Activated CD8-positive, alpha-beta memory T cell treated with anti-CD3 and anti-CD28 coated beads, Interleukin-2, amount 50 U/mL, for 24 hours (primary cell): ENCODE measurements around the gene HSD3B7.

ENCODE experiments used
- DNase-seq: peaks from one replicate; pipeline ENCODE4 v3.0.0-alpha.2; 2020; ENCODE audit errors: extremely low read depth

HSD3B7 gene

DNA sequence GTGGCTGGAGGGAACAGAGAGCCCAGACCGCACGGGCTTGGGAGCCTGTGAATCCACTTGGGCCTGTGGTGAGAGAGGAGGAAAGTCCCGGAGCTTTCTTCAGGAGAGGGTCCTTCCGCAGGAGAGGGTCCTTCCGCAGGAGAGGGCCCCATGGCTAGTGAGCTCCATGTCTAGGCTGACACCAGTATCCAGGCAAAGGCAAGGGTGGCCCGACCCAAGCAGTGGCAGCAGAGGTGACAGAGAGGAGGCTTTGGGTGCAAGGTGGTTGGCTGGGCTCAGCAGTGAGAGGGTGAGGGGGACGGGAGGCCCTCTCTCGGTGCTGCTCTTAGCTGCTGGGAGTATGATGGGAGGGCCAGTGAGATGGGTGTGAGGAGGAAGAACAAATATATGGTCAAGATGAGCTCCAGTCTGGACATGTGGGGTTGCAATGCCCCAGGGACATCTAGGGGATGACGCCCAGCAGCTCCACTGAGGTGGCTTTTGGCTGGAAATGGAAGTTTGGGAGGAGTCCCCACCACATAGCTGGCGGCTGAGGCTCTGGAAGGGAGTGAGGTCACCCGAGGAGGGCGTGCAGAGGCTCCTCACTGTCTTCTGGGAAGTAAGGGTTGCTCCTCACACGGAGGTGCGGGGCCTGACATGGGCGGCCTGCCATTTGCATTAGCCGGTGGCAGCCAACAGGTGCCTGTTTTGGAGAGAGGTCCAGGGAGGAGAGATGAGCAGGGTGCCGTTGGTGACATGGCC is 2.3 kb upstream of the HSD3B7 start:
- DNase-seq, result no peak

DNA sequence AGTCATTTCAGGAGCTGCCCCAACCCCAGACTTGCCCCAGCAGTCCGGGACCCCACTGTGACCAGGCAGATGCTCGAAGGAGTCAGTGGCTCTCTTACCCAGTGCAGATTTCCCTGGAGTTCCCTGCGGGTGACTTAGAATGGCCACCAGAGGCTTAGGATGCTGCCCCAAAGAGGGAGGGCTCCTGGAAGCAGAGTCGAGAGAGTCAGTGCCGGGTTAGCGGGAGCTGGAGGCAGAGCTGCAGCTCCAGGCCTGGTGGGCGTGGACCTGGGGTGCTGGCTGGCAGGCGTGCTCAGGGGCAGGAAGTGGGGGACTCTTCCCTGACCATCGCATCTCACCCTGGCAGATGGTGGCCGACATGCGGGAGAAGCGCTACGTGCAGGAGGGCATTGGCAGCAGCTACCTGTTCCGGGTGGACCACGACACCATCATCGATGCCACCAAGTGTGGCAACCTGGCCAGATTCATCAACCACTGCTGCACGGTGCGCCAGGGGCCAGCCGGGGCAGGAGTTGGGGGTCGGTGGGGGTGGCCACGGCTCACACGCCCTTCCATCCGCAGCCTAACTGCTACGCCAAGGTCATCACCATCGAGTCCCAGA is 1.6 kb upstream of the HSD3B7 start:
- DNase-seq, result no peak

GRCh38 chr16:30983898-30984610 is 953 bp upstream of the HSD3B7 start:
- no peak for DNase-seq

GRCh38 chr16:30985401-30986128 is 558 bp downstream of the HSD3B7 start:
- DNase-seq, result no peak

DNA sequence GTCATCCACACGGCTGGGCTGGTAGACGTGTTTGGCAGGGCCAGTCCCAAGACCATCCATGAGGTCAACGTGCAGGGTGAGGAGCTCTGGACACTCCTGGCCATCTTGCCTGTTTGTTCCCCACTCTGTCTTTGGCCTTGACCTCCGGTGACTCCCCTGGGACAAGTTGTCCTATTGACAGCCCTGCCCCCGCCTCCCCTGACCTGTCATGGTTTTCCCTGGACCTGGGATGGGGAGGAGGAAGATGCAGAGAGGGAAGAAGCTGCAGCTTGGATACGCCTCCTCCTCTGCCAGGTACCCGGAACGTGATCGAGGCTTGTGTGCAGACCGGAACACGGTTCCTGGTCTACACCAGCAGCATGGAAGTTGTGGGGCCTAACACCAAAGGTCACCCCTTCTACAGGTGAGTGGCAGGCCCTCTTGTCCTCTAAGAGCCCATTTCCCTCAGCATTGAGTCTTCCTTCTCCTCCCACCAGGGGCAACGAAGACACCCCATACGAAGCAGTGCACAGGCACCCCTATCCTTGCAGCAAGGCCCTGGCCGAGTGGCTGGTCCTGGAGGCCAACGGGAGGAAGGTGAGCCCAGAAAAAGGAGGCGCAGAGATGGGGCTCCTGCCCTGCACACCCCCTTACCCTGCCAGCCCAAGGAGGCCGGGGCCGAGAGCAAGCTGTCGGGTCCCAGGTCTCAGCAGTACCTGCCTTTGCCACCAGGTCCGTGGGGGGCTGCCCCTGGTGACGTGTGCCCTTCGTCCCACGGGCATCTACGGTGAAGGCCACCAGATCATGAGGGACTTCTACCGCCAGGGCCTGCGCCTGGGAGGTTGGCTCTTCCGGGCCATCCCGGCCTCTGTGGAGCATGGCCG is 1.4 kb downstream of the HSD3B7 start:
- no peak for DNase-seq

DNA sequence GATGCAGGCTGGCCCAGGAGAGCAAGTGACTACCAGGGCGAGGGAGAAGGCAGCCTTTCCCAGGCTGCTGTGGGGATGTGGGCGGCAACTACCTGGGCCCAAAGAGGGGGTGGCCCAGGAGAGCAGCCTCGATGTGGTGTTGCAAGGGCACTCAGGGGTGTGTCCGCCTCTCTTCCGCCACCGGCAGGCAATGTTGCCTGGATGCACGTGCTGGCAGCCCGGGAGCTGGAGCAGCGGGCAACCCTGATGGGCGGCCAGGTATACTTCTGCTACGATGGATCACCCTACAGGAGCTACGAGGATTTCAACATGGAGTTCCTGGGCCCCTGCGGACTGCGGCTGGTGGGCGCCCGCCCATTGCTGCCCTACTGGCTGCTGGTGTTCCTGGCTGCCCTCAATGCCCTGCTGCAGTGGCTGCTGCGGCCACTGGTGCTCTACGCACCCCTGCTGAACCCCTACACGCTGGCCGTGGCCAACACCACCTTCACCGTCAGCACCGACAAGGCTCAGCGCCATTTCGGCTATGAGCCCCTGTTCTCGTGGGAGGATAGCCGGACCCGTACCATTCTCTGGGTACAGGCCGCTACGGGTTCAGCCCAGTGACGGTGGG is 2.7 kb downstream of the HSD3B7 start:
- DNase-seq, result no peak

- no peak for DNase-seq
These were observed 4.6 kb downstream of the HSD3B7 start for GRCh38 chr16:30989469-30990047.

- DNase-seq, result no peak
These were observed 5.1 kb downstream of the HSD3B7 start for GRCh38 chr16:30990105-30990504.

GRCh38 chr16:30991052-30991451 is 6.0 kb downstream of the HSD3B7 start:
- no peak for DNase-seq

- DNase-seq, result no peak
These were observed 7.3 kb downstream of the HSD3B7 start for GRCh38 chr16:30992276-30992780.

GRCh38 chr16:30992931-30993816 is 8.2 kb downstream of the HSD3B7 start:
- no peak for DNase-seq

GRCh38 chr16:30995927-30996323 is 10.9 kb downstream of the HSD3B7 start:
- DNase-seq, result no peak

GRCh38 chr16:30996324-30996984 is 11.4 kb downstream of the HSD3B7 start:
- no peak for DNase-seq

- DNase-seq, result peak; percentile 53
These were observed 12.1 kb downstream of the HSD3B7 start for GRCh38 chr16:30996985-30997724.

DNA sequence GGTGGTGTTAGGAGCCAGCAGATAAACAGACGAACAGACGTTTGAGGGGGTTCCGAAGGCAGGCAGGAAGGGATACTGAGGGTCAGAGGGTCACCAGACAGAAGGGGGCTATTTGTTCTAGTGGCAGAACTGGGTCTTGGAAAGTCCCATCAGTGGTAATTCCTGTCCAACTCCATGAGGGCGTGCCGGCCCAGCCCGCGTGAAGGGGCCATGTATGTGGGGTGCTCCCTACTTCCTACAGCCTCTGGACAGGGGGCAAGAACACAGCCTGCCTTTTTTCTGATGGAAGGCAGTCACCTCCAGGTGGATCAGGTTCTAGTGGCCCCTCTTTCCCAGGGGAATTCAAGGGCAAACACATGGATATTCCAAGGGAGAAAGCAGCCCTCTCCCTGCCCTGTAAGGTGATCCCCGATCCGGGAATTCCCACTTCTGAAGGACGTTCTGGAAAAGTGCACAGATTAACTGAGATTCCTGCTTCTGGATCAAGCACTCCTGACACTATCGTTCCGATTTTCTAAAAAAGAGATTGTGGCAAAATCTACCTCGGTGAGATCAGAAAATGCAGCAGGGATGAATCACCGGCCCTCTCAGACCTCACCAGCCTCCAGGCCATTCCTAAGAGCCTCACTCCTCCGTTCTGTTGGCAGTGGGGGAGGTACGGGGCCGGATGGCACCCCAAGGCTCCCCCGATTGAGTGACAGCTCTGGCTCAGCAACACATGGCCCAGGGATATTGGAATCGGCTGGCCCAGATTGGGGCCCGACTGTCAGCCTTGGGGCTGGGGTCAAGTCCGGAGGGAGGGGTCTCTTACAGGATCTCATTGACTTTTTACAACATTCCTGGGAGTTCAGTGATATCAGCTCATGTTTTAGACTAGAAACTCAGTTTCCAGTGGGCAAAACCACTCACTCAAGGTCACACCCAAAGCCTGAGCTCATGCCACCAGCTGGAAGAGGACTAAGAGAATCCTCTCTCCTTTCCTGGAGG is 13.0 kb downstream of the HSD3B7 start:
- no peak for DNase-seq

DNA sequence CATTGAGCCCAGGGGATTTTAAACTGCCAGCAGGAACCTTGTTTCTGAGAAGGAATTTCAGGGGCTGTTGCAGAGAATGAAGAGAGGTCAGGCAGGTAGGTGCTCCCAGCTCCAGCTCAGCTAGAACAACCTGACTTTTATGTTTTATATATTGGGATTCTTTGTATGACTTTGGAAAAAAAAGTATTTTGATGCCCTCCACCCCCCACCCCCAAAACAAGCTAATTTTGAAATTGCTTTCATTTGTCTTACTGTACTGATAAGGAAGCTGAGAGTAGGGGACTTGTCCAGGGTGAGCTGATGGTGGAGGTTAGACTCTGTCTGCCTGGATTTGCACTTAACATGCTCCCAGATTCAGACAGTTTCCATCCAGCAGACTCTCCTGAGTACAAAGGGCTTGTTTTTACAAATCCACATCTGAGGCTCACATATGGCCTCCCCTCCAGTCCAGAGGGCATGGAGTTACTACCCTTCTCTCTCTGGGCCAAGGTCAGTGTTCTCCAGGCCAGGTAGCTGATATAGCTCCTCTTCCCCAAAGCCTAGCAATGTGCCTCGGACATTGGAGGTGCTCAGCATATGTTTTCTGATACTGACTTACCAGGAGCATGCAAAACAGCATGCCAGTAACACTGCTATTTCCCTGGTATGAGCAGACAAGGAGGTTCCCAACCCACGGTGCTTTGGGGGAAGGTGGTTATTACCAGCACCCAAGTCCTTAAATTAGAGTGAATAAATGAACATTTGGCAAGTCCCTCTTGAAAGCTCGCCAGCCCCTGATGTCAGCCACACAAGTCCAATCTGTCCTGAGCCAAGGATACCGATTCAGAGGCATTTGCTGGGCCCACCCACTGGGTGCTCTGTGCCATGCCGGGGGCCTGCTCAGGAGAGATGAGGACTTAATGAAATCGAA is 14.1 kb downstream of the HSD3B7 start:
- DNase-seq, result no peak
